HG03469 (cell line): ENCODE measurements around the gene CACHD1.

Experiments
- ATAC-seq: cut with Tn5 transposase; IDR thresholded peaks from one replicate; pipeline ENCODE4 v1.9.1; 2021; ENCODE audit warnings: mild to moderate bottlenecking, moderate library complexity, moderate number of reproducible peaks; ENCODE audit not compliant: unreplicated experiment

CACHD1 gene

GRCh38 chr1:64545118-64545843 lies 75.4 kb downstream of the CACHD1 start:
- ATAC-seq, result no peak

- ATAC-seq, result no peak
Observed at GRCh38 chr1:64546013-64546412, 76.1 kb downstream of the CACHD1 start.

GRCh38 chr1:64549464-64550239 lies 79.7 kb downstream of the CACHD1 start:
- ATAC-seq, result no peak

GRCh38 chr1:64550510-64550909 lies 80.6 kb downstream of the CACHD1 start:
- no peak for ATAC-seq

GRCh38 chr1:64550946-64551605 lies 81.1 kb downstream of the CACHD1 start:
- no peak for ATAC-seq

- ATAC-seq, result no peak
Observed at GRCh38 chr1:64553285-64553684, 83.4 kb downstream of the CACHD1 start.

- no peak for ATAC-seq
Observed at GRCh38 chr1:64555947-64556346, 86.0 kb downstream of the CACHD1 start.

- no peak for ATAC-seq
Observed at GRCh38 chr1:64561993-64562392, 92.1 kb downstream of the CACHD1 start.

- no peak for ATAC-seq
Observed at GRCh38 chr1:64563958-64564565, 94.1 kb downstream of the CACHD1 start.

GRCh38 chr1:64564891-64565290 lies 95.0 kb downstream of the CACHD1 start:
- no peak for ATAC-seq

GRCh38 chr1:64567426-64568170 lies 97.7 kb downstream of the CACHD1 start:
- ATAC-seq, result no peak

- ATAC-seq, result no peak
Observed at GRCh38 chr1:64568171-64568450, 98.2 kb downstream of the CACHD1 start.

- ATAC-seq, result no peak
Observed at GRCh38 chr1:64569411-64569810, 99.5 kb downstream of the CACHD1 start.

GRCh38 chr1:64570267-64570855 lies 100.4 kb downstream of the CACHD1 start:
- no peak for ATAC-seq

GRCh38 chr1:64572222-64572900 lies 102.4 kb downstream of the CACHD1 start:
- ATAC-seq, result no peak

GRCh38 chr1:64574301-64574700 lies 104.4 kb downstream of the CACHD1 start:
- no peak for ATAC-seq

GRCh38 chr1:64575881-64576676 lies 106.2 kb downstream of the CACHD1 start:
- no peak for ATAC-seq

- no peak for ATAC-seq
Observed at GRCh38 chr1:64578270-64578973, 108.5 kb downstream of the CACHD1 start.

GRCh38 chr1:64579767-64580166 lies 109.8 kb downstream of the CACHD1 start:
- ATAC-seq, result no peak
